K562 (cell line): ENCODE data around the gene RAB6C.
"Not testable (repeated sequence)": the region's sequence is repeated elsewhere in the genome, so short reads cannot be mapped to it uniquely, and the experiment has no call there.

Experiments used
- CEBPG ChIP-seq, 3 experiments: fragments of 200-800 bp in 1 of 3; sonication (Bioruptor generic) in 1 of 3; sonication (generic) in 1 of 3; formaldehyde crosslinking in 1 of 3; IDR thresholded peaks in 2 of 3; conservative IDR thresholded peaks in 1 of 3; 2 replicates each; pipeline versions ENCODE4 v1.6.1 to v1.8.0; 2016 to 2022; ENCODE audit warnings: missing compliant biosample characterization in 2 of 3, missing genetic modification characterization in 2 of 3, mild to moderate bottlenecking in 1 of 3, missing genetic modification reagents in 1 of 3
- MXI1 ChIP-seq: IDR thresholded peaks from 2 replicates; pipeline ENCODE4 v1.6.1; 2011; ENCODE audit warnings: low read depth, mild to moderate bottlenecking, improper control_type of control experiment, low read length
- TARDBP ChIP-seq: fragments of 450-650 bp; IDR thresholded peaks from 2 replicates; pipeline ENCODE4 v1.6.1; 2016
- TEAD4 ChIP-seq, 2 experiments: sonication (generic) in 1 of 2; formaldehyde crosslinking in 1 of 2; IDR thresholded peaks; 2 replicates each; pipeline versions ENCODE4 v1.6.1 to v1.8.0; 2012 to 2022; ENCODE audit warnings: borderline replicate concordance in 1 of 2, inconsistent platforms in 1 of 2, low read length in 1 of 2, mild to moderate bottlenecking in 1 of 2, missing genetic modification reagents in 1 of 2
- ZNF445 ChIP-seq: fragments of 250-450 bp; sonication (Bioruptor Pico); IDR thresholded peaks from 2 replicates; pipeline ENCODE4 v1.4.0; 2020; ENCODE audit warnings: low read depth, mild to moderate bottlenecking, moderate library complexity

DNA sequence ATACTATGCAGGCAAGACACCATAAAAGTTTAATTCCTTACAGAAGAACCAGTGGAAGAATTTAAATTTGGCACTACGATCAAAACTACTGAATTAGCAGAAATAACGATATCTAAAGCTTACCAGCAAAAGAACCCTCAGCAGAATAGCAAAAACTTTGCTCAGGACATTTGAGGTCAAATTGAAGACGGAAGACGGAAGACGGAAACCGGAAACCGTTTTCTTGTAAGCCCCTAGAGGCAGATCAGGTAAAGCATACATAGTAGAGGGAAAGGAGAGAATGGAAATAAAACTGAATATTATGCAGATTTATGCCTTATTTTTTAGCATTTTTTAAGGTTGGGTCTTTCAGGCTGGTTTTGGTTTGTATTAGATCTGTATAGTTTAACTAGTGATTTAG is 2.2 kb downstream of the RAB6C start:
- TF ChIP-seq ZNF445; CEBPG (CRISPR knock-in tag; IDR thresholded peaks at IDR 0.05); CEBPG (tag; conservative IDR thresholded peaks at IDR 0.05 in 1 of 2, IDR thresholded peaks at IDR 0.05 in 1 of 2); TARDBP; MXI1; TEAD4 (IDR thresholded peaks at IDR 0.05; ENCODE audit: low read length); TEAD4 (CRISPR knock-in tag; IDR thresholded peaks at IDR 0.05; ENCODE audit: borderline replicate concordance): not testable (repeated sequence)
